Naive thymus-derived CD8-positive, alpha-beta T cell (primary cell): ENCODE results near the gene IFITM1. TPM values are rescaled to one million over a fixed set of nuclear protein-coding genes. Genes with fewer than 3 reads are reported as not detected.

Source experiments
- ATAC-seq, 2 donors: fragments of 150-1000 bp; cut with Tn5 transposase in 1 of 2; sonication (Bioruptor Pico), chemical (Tn5 transposase) in 1 of 2; 1 replicate in 1 of 2; 2 replicates in 1 of 2; pipeline ENCODE4 v1.10.0; 2021; ENCODE audit warnings: mild to moderate bottlenecking in 2 of 2, moderate library complexity in 2 of 2
- POLR2A ChIA-PET: fragments of 350-600 bp; sonication (Branson Sonifier 250); formaldehyde crosslinking; loops from one replicate; lab custom pipeline; 2021; ENCODE audit warnings: antibody characterized with exemption; lab: Charles Lee
- DNase-seq, 10 donors: peaks; one replicate each; pipeline versions ENCODE4 v3.0.0 to v3.0.0-alpha.2; 2020 to 2022
- H3K27ac Mint-ChIP-seq, 10 donors: one replicate each; pipeline ENCODE4 v1.8.0; 2020 to 2022; ENCODE audit warnings: mild to moderate bottlenecking in 10 of 10, mixed read lengths in 10 of 10, moderate library complexity in 4 of 10, inconsistent platforms in 1 of 10
- H3K27me3 Mint-ChIP-seq, 5 donors: one replicate each; pipeline ENCODE4 v1.8.0; 2021 to 2022; ENCODE audit warnings: mixed read lengths in 5 of 5
- H3K36me3 Mint-ChIP-seq, 3 donors: one replicate each; pipeline ENCODE4 v1.8.0; 2020 to 2022; ENCODE audit warnings: mixed read lengths in 3 of 3, mild to moderate bottlenecking in 2 of 3, inconsistent platforms in 1 of 3
- H3K4me1 Mint-ChIP-seq, 4 donors: one replicate each; pipeline ENCODE4 v1.8.0; 2021 to 2022; ENCODE audit warnings: mixed read lengths in 4 of 4
- H3K4me3 Mint-ChIP-seq, 10 donors: one replicate each; pipeline ENCODE4 v1.8.0; 2020 to 2022; ENCODE audit warnings: mild to moderate bottlenecking in 10 of 10, mixed read lengths in 10 of 10, moderate library complexity in 6 of 10, inconsistent platforms in 1 of 10
- H3K9me3 Mint-ChIP-seq, 9 donors: one replicate each; pipeline ENCODE4 v1.8.0; 2020 to 2022; ENCODE audit warnings: mixed read lengths in 9 of 9, mild to moderate bottlenecking in 3 of 9, inconsistent platforms in 1 of 9, moderate library complexity in 1 of 9
- polyA plus RNA-seq, 3 donors: library from polyadenylated mRNA; unstranded; fragments of 300-500 nt; fragmentation: Illumina TruSeq; gene quantifications; one replicate each; pipeline ENCODE4 v1.2.3, GENCODE V29; 2021
- total RNA-seq, 8 experiments: library from RNA in 2 of 8; stranded (reverse) in 2 of 8; gene quantifications; one replicate each; pipeline ENCODE4 v1.2.3 and lab custom pipeline; 2021 to 2026

The IFITM1 gene
- total and polyA plus RNA-seq, 5 experiments from 2014 or later, result 90.0 to 2,198 (median 1,833) TPM

DNA sequence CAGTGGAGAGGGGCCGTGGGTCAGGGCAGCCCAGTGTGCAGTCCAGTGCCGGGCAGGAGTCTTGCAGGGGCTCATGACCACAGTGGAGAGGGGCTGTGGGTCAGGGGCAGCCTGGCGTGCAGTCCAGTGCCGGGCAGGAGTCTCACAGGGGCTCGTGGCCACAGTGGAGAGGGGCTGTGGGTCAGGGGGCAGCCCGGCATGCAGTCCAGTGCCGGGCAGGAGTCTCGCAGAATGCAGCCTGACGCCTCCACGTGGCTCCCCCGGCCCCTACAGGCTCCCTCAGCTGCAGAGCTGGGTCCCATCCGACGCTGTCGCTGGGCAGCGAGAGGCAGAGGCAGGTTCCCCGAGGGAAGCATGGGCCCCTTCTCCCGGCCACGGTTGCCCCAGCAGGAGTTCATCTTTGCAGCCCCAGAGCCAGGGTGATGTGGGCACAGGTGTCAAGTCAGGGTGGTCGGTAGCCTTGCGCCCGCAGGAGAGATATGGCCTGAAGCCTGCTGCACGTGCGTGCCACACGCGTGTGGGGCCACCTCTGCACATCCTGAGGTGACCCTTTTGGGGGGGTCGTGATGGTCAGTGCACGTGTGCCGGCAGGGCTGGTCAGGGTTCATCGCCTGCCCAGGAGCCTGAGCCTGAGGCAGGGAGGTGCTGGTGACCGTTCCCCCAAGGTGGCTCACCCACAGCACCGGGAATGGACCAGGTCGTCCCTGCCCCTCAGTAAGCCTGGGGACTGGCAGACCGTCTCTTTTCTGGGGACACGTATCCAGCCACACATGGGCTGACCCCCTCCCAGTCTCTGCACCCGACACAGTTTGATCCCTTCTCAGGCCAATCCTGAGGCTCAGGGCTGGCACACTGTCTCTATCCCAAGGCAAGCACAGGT lies 17.4 kb upstream of the IFITM1 start:
- Mint-ChIP-seq H3K4me1 (peaks cover 19 to 50% (median 39%) of the 10 kb centered on the region in 4 donors), H3K36me3 (peaks cover 0 to 21% (median 4%) of the 10 kb centered on the region in 3 donors), H3K4me3 (peak overlapping the region in 3 of 10 donors; percentile 41 to 66 (median 45)), H3K27ac (peak overlapping the region; percentile 22 to 94 (median 79)), H3K27me3 (peaks cover 0 to 2% (median 0%) of the 10 kb centered on the region in 5 donors), H3K9me3 (no peaks in the 10 kb centered on the region)
- DNase-seq (peak in 3 of 10 donors; percentile 5 to 59 (median 18)), ATAC-seq (no peak)
- POLR2A ChIA-PET, result interaction anchor here (0.7 to 20.1 kb wide), 5 partner anchors 8 to 52 kb away, joined by 3 to 863 read pairs (median 4); partner anchors contain the start of gene NLRP6

DNA sequence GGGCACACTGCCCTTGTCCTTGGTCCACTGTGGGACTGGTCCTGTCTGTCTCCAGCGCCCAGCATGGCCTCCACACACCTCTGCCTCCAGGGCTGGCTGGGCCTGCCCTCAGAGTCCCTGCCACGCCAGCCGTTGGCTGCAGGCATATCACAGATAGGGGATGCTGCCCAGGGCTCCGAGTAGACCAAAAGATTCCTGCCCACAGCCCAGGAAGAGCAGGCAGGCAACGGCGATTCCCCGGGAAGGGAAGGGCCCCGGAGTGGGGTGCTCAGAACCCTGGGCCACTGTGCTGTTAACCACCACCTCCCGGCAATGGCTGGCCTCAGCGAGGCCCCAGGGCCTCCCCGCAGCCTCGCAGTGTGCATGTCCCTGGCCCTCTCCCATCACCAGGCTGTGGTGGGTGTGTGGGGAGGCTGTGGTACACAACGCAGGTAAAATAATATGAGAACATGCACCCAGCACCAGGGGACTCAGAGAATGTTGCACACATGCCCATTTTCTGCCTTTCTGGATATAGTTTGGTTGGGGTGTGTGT lies 16.7 kb upstream of the IFITM1 start:
- Mint-ChIP-seq H3K4me3 (peak overlapping the region in 8 of 10 donors; percentile 12 to 80 (median 62)), H3K27me3 (peaks cover 0 to 2% (median 0%) of the 10 kb centered on the region in 5 donors), H3K4me1 (peaks cover 19 to 48% (median 38%) of the 10 kb centered on the region in 4 donors), H3K27ac (peak overlapping the region; percentile 70 to 94 (median 88)), H3K9me3 (no peaks in the 10 kb centered on the region), H3K36me3 (peaks cover 0 to 16% (median 2%) of the 10 kb centered on the region in 3 donors)
- ATAC-seq, result peak; percentile 21 to 46
- DNase-seq, result peak in 4 of 10 donors; percentile 17 to 41 (median 24)
- POLR2A ChIA-PET, result interaction anchor here (1.0 to 11.2 kb wide), 5 partner anchors 8 to 46 kb away, joined by 4 to 122 read pairs (median 11); partner anchors contain the start of gene PGGHG

DNA sequence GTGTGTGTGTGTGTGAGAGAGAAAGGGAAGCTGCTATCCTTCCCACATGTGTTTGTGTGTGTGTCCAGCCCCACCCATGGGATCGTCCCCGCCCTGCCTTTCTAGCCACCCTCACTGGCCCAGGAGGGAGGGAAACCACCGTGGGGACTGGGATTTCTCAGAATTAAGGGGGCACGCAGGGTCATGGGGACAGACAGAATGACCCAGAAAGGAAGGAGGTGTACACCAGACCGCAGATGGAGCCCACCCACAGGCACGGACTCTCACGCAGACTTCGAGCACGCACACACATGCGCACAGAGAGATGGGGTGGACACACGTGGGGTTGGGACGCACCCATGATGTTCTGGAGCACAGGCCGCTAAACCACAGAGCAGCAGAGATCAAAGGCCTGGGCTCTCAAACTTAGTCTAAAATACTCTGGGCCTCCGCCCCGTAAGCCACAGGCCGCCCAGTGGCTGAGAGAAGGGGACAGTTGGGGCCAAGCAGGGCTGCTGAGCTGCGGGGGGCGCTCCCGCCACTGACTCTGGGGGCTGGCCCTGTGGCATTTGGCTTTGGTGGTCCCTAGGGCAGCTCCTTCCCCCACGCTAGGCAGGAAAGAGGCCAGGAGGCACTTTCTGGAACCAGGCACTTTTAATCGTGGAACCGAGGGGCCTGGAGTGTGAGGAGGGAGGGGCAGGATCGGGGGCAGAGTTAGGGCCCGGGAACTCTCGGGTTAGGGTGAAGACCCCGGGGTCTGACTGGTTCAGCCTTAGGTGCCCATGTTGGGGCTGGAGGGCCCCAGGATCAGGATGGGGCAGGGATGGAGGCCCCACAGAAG lies 16.0 kb upstream of the IFITM1 start:
- POLR2A ChIA-PET, result interaction anchor here (0.7 to 11.2 kb wide), 7 partner anchors 8 to 88 kb away, joined by 3 to 122 read pairs (median 7); partner anchors contain the start of gene PGGHG

DNA sequence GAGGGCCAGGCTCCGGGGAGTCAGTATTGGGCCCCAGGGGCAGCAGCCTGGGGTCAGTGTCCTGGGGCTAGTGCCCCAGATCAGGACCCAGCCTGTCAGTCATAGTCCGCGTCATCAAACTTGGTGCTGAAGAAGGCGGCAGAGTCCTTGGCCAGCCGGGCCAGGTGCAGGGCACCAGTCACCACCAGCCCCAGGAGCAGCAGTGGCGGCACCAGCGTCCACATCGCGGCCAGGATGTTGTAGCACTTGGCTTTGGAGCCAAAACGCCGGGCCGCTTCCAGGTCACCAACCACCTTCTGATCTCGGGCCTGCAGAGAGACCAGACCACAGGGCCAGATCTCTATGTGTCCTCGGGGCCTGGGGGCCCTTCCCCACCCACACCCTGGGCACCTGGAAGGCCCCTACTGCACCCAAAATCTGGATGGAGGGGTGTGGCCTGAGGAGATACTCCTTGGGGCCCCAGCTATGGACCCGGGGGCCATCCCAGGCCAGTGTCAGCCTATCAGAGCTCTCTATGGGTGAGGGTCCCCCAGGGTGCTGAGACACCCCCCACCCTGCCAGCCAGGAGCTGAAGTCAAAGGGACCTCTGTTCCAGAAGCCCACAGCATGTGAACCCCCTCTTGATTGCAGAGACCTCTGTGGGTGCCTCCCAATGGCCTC lies 15.3 kb upstream of the IFITM1 start:
- POLR2A ChIA-PET, result interaction anchor here (0.6 to 11.2 kb wide), 13 partner anchors 9 to 209 kb away, joined by 3 to 122 read pairs (median 5); partner anchors contain the start of genes IFITM2, PGGHG and RNH1
- Mint-ChIP-seq H3K27me3 (peaks cover 0 to 2% (median 0%) of the 10 kb centered on the region in 5 donors), H3K4me3 (peak overlapping the region in 8 of 10 donors; percentile 12 to 71 (median 26)), H3K9me3 (no peaks in the 10 kb centered on the region), H3K27ac (peak overlapping the region in 5 of 10 donors; percentile 49 to 91 (median 85)), H3K36me3 (peaks cover 0 to 12% (median 0%) of the 10 kb centered on the region in 3 donors), H3K4me1 (peaks cover 20 to 55% (median 49%) of the 10 kb centered on the region in 4 donors)
- DNase-seq (peak in 3 of 10 donors; percentile 6 to 58 (median 17)), ATAC-seq (peak in 1 of 2 donors; percentile 2)

More for the DNA sequence above, 16.0 kb upstream of the IFITM1 start:
- peak; percentile 48 to 52 for ATAC-seq
- Mint-ChIP-seq H3K27me3 (peaks cover 0 to 2% (median 0%) of the 10 kb centered on the region in 5 donors), H3K4me1 (peaks cover 18 to 48% (median 41%) of the 10 kb centered on the region in 4 donors), H3K9me3 (no peaks in the 10 kb centered on the region), H3K27ac (peak overlapping the region; percentile 70 to 94 (median 88)), H3K36me3 (peaks cover 0 to 12% (median under 1%) of the 10 kb centered on the region in 3 donors), H3K4me3 (peak overlapping the region in 8 of 10 donors; percentile 12 to 80 (median 67))
- DNase-seq, result peak in 5 of 10 donors; percentile 28 to 72 (median 45)

DNA sequence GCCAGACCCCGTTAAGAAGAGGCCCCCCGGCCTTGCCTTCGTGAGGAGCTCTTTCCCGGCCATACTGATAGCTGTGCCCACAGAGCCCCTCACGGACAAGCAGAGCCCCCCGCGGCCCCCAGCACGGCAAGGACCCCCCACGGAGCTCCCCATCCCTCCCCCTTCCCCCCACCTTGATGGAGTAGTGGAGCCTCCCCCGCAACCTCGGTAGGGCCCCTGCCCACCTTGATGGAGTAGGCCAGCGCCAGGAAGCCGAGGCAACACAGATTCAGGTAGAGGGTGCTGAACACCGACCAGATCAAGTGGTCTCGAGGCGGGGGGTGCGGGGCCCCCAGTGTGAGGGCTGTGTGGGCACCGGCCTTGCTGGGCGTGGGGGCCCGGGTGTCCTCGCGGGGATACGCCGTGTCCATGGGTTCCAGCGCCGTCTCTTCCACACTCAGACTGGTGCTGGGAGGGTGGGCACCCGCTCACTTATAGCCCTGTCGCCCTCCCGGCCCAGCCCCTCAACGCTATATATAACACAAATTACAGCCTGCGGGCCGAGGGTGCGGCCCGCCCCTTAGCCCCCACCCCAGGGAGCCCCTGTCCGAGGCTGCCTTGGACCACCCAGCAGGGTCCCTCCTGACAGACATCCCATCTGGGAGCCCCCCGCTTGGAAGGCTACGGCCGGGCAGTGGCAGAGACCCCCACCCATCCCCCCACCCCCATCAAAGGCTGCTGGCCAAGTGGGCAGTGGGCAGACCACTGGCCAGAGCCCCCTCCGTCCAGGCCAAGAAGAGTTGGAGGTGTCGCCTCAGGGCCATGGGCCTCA lies 14.6 kb upstream of the IFITM1 start, which contains the start of gene IFITM5:
TSS of gene IFITM5 (minus strand) at position 446 of the 811 bp plus-strand sequence. CDS start at position 410, 36 bp downstream.
- Mint-ChIP-seq H3K27me3 (peaks cover 0 to 2% (median 0%) of the 10 kb centered on the region in 5 donors), H3K9me3 (no peaks in the 10 kb centered on the region), H3K4me3 (peak within 1 kb of the TSS in 6 of 10 donors; percentile 12 to 48 (median 30)), H3K4me1 (peaks cover 20 to 60% (median 53%) of the 10 kb centered on the region in 4 donors), H3K27ac (peak within 1 kb of the TSS in 9 of 10 donors; percentile 38 to 91 (median 61)), H3K36me3 (peaks cover 0 to 9% (median 0%) of the 10 kb centered on the region in 3 donors)
- DNase-seq, result peak in 2 of 10 donors; percentile 12 to 63
- POLR2A ChIA-PET, result interaction anchor here (0.6 to 11.2 kb wide), 14 partner anchors 8 to 208 kb away, joined by 3 to 122 read pairs (median 4); partner anchors contain the start of genes BET1L, IFITM2, PGGHG and RIC8A
- ATAC-seq, result peak; percentile 4 to 15

DNA sequence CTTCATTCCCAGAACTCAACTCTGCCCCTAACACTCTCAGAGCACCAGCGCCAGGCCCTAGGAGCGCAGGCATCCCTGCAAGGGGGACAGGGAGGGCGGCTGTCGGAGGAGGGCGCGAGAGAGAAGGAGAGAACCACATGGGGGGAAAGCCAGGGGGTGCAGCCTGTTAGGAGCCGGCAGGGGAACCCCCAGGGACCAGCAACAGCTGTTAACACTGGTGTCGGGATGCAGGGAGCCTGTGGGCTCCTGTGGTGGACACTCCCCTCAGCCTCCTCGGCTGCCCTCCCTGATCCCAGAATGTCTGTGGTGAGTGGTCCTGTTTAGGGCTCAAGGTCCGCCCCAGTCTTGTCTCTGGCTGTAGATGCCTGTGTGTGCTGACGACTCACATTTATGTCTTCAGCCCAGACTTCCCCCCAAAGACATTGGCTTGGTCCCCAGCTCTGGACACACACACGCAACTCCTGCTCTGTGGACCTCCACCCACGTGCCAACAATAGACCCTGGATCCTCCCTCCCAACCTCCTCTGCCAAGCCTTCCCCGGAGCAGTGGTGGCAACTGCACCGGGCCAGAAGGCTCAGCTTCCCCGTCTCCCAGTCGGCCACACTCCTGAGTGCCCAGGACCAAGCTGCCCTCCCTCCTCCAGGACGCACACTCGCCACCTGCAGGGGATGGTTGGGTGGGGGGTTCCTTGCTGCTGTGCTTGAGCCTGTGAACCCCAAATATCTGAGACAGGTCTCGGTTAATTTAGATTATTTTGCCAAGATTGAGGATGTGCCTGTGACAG lies 13.7 kb upstream of the IFITM1 start:
- peaks cover 18 to 62% (median 57%) of the 10 kb centered on the region in 4 donors for H3K4me1 Mint-ChIP-seq
- DNase-seq, result peak in 5 of 10 donors; percentile 55 to 75 (median 57)

DNA sequence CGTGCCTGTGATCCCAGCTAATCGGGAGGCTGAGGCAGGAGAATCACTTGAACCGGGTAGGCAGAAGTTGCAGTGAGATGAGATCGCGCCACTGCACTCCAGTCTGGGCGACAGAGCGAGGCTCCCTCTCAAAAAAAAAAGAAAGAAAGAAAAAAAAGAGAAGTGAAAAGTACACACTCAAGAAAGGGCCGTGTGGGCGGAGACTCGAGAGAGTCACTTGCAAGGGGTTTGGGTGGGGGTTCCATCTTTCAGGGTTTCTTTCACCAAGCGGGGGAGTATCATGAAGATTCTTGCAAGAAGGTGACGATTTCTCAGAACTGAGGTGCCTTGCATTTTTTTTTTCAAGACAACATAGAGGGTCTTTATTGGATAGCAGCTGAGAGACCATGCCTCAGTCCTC lies 10.5 kb upstream of the IFITM1 start:
- Mint-ChIP-seq H3K9me3 (no peaks in the 10 kb centered on the region), H3K27me3 (peaks cover 0 to 2% (median 0%) of the 10 kb centered on the region in 5 donors), H3K27ac (peak overlapping the region in 9 of 10 donors; percentile 24 to 88 (median 58)), H3K4me1 (peaks cover 22 to 72% (median 61%) of the 10 kb centered on the region in 4 donors), H3K36me3 (peaks cover 0 to under 1% (median 0%) of the 10 kb centered on the region in 3 donors), H3K4me3 (peak overlapping the region in 6 of 10 donors; percentile 7 to 62 (median 26))
- no peak for DNase-seq
- POLR2A ChIA-PET, result interaction anchor here (0.9 to 11.2 kb wide), 8 partner anchors 10 to 82 kb away, joined by 3 to 122 read pairs (median 6); partner anchors contain the start of genes IFITM1 and PGGHG
- ATAC-seq, result no peak

More for the DNA sequence above, 13.7 kb upstream of the IFITM1 start:
- peaks cover 0 to under 1% (median 0%) of the 10 kb centered on the region in 3 donors for H3K36me3 Mint-ChIP-seq
- peak overlapping the region in 6 of 10 donors; percentile 38 to 81 (median 60) for H3K27ac Mint-ChIP-seq
- peak; percentile 19 to 53 for ATAC-seq
- H3K4me3 Mint-ChIP-seq, result peak overlapping the region in 4 of 10 donors; percentile 12 to 48 (median 45)
- H3K27me3 Mint-ChIP-seq, result peaks cover 0 to 2% (median 0%) of the 10 kb centered on the region in 5 donors
- POLR2A ChIA-PET, result interaction anchor here (0.7 to 11.2 kb wide), 11 partner anchors 11 to 107 kb away, joined by 3 to 122 read pairs (median 3); partner anchors contain the start of genes BET1L, PGGHG and RIC8A
- no peaks in the 10 kb centered on the region for H3K9me3 Mint-ChIP-seq

DNA sequence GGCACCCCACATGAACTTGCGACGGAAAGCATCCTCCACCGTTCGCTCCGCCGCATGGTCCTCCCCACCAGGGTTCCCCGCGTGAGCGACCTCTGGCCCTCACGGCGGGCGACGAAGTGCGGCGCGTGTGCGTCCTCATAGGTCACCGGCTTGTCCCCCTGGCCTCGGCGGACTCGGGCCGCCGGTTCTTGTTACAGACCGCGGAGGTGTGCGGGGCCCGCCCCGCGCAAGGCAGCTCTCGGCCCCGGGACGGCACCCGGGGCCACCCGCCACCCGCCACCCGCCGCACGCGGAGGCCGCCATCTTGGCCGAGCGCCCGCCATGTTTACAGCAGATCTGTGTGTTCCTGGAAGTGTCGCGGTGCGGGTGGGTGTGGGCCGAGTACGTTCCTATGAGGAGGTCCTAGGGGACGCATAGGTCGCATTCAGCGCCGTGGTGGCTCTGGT lies 9.8 kb upstream of the IFITM1 start:
- Mint-ChIP-seq H3K9me3 (no peaks in the 10 kb centered on the region), H3K27ac (peak overlapping the region in 2 of 10 donors; percentile 58 to 59), H3K27me3 (peaks cover 0 to 2% (median 0%) of the 10 kb centered on the region in 5 donors), H3K36me3 (peaks cover 0 to 4% (median under 1%) of the 10 kb centered on the region in 3 donors), H3K4me3 (no peak overlapping the region), H3K4me1 (peaks cover 27 to 72% (median 63%) of the 10 kb centered on the region in 4 donors)
- ATAC-seq (no peak), DNase-seq (no peak)
- POLR2A ChIA-PET, result interaction anchor here (0.6 to 11.2 kb wide), 11 partner anchors 10 to 93 kb away, joined by 3 to 122 read pairs (median 5); partner anchors contain the start of genes IFITM1 and PGGHG
